AG04449 (cell line): ENCODE results near the gene SPATA18.

ENCODE experiments used
- CTCF ChIA-PET: fragments of 350-600 bp; formaldehyde crosslinking; extraction: SDS; loops from one replicate; lab custom pipeline; 2021; ENCODE audit warnings: antibody characterized with exemption; lab: Yijun Ruan, JAX
- POLR2A ChIA-PET: fragments of 400-600, 350-600 bp; formaldehyde crosslinking; extraction: SDS; loops from one replicate; lab custom pipeline; 2020; ENCODE audit warnings: antibody characterized with exemption, inconsistent platforms; lab: Yijun Ruan, JAX
- DNase-seq: peaks from one replicate; pipeline ENCODE4 v3.0.0-alpha.2; 2010; ENCODE audit warnings: low read depth, low spot score
- H3K4me3 ChIP-seq: 2 replicates; pipeline ENCODE4 v1.5.1; 2011; ENCODE audit warnings: low read depth, mild to moderate bottlenecking, control low read depth, low read length
- TF ChIP-seq, protein P1 (sequence below): IDR thresholded peaks from one replicate; pipeline ENCODE4 v1.5.1; 2011; ENCODE audit warnings: mild to moderate bottlenecking, moderate library complexity, low read length, control low read depth, inconsistent platforms; ENCODE audit not compliant: insufficient read depth; ENCODE audit errors: missing control alignments

SPATA18 gene

DNA sequence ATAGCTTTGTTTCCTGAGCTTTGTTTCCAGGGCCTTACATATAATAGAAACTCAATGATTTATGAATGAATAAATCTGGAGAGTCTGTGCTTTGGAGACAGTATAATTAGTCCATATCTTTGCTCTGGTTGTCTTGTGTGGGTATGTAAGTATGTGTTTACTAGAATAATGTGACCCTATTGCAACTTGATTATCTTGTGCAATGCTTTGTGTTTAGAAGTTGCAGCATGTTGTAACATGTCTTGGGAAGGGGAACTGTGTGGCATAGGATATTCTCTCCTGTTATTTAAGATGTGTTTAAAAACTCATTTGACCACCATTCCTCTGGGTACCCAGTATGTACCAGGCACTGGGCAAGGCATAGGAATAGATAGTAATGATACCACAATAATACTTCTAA lies 6.1 kb downstream of the SPATA18 start:
- POLR2A ChIA-PET, result no interaction called here
- TF ChIP-seq, protein P1, sequence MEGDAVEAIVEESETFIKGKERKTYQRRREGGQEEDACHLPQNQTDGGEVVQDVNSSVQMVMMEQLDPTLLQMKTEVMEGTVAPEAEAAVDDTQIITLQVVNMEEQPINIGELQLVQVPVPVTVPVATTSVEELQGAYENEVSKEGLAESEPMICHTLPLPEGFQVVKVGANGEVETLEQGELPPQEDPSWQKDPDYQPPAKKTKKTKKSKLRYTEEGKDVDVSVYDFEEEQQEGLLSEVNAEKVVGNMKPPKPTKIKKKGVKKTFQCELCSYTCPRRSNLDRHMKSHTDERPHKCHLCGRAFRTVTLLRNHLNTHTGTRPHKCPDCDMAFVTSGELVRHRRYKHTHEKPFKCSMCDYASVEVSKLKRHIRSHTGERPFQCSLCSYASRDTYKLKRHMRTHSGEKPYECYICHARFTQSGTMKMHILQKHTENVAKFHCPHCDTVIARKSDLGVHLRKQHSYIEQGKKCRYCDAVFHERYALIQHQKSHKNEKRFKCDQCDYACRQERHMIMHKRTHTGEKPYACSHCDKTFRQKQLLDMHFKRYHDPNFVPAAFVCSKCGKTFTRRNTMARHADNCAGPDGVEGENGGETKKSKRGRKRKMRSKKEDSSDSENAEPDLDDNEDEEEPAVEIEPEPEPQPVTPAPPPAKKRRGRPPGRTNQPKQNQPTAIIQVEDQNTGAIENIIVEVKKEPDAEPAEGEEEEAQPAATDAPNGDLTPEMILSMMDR, result no peak
- CTCF ChIA-PET, result no interaction called here

DNA sequence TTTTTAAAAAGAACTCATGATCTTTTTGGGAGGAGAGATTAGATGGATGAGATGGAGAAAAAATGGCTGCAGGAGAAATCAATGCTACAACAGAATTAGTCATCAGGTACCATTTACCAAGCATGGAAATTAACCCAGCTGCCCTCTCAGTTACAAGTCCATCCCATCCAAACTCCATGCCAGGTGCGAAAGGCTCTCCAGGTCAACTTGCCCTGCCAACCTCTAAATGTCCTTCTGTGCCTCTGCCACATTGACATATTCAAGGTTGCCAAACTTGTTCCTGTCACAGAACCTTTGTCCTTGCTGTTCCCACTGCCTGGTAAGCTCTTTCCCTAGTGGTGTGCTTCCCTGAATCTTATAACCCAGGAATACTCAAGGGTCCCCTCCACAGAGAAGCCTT lies 7.2 kb downstream of the SPATA18 start:
- TF ChIP-seq, protein P1, result no peak
- CTCF ChIA-PET, result no interaction called here
- POLR2A ChIA-PET, result no interaction called here

More for the DNA sequence above, 6.1 kb downstream of the SPATA18 start:
- DNase-seq, result no peak
- H3K4me3 ChIP-seq, result no peak overlapping the region

GRCh38 chr4:52059372-52059771 lies 8.3 kb downstream of the SPATA18 start:
- TF ChIP-seq, protein P1, result no peak
- POLR2A ChIA-PET, result no interaction called here
- DNase-seq, result no peak
- no peak overlapping the region for H3K4me3 ChIP-seq
- CTCF ChIA-PET, result no interaction called here

More for the DNA sequence above, 7.2 kb downstream of the SPATA18 start:
- H3K4me3 ChIP-seq, result no peak overlapping the region
- no peak for DNase-seq

DNA sequence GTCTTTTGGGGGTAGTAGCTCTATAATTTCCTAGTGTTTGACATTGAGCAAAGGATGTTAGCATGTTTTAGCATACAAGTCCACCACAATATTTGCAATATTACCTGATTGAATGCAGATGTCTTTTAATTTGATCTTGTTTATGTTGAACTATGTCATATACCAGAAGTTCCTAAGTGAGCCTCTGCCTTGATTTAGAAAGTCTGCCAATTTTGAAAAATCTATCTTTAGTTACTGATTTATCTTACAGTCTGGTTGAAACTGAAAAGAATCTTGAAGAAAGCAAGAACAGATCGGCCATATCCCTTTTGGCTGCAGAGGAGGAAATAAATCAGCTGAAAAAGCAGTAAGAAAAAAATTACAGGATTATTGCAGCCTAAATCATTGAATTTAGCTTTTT lies 18.5 kb downstream of the SPATA18 start:
- DNase-seq, result no peak
- TF ChIP-seq, protein P1, result no peak
- ChIA-PET POLR2A (no interaction called here), CTCF (no interaction called here)
- H3K4me3 ChIP-seq, result no peak overlapping the region

GRCh38 chr4:52071791-52072546 lies 20.9 kb downstream of the SPATA18 start:
- DNase-seq, result no peak
- TF ChIP-seq, protein P1, result no peak
- ChIA-PET CTCF (no interaction called here), POLR2A (no interaction called here)
- no peak overlapping the region for H3K4me3 ChIP-seq

GRCh38 chr4:52076731-52077130 lies 25.6 kb downstream of the SPATA18 start:
- CTCF ChIA-PET, result no interaction called here

More at GRCh38 chr4:52076731-52077130, 25.6 kb downstream of the SPATA18 start:
- no peak overlapping the region for H3K4me3 ChIP-seq
- no peak for DNase-seq
- TF ChIP-seq, protein P1, result no peak
- POLR2A ChIA-PET, result no interaction called here
